HuH-7.5 (cell line): Measurements from ENCODE around the gene CHRNB1.
A peak's percentile ranks its signal among the peaks of the same experiment; 100 is the strongest.
"Not testable (repeated sequence)": the region's sequence is repeated elsewhere in the genome, so short reads cannot be mapped to it uniquely, and the experiment has no call there.

Experiments
- DNase-seq: peaks from one replicate; pipeline ENCODE4 v3.0.0; 2011; ENCODE audit warnings: low spot score

Gene CHRNB1

DNA sequence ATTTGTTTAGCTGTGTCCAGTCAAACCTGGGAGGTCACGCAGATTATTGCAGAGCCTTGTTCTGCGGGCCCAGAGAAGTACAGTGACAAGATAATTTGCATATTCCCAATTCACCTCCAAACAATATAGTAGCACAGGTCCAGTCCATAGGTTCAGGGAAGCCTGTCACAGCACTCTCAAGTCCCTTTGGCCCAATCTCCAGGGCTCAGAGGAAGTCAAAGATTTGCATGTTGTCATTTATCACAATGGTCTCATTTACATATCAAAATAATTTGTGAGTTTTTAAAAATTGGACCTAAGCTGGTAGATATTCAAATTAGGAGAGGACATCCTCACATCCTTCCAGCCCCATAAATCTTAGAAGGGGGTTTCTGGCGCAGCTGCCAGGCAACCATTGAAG is 22.6 kb downstream of the CHRNB1 start:
- DNase-seq = no peak

DNA sequence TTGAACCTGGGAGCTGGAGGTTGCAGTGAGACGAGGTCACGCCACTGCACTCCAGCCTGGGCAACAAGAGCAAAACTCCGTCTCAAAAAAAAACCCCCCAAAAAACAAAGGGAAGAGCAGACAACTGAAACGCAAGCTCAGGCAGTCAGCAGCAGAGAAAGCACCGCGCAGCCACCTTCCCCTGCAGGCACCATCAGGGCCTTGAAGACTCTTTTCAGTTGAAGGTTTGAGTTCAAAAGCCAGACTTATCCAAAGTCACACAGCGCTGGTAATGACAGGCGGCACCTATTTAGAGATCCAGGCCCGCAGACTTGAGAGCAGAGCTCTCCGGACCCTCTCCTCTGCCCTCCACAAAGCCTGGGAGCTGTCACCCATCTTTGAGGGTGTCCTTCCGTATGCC is 23.4 kb downstream of the CHRNB1 start:
- DNase-seq = no peak

DNA sequence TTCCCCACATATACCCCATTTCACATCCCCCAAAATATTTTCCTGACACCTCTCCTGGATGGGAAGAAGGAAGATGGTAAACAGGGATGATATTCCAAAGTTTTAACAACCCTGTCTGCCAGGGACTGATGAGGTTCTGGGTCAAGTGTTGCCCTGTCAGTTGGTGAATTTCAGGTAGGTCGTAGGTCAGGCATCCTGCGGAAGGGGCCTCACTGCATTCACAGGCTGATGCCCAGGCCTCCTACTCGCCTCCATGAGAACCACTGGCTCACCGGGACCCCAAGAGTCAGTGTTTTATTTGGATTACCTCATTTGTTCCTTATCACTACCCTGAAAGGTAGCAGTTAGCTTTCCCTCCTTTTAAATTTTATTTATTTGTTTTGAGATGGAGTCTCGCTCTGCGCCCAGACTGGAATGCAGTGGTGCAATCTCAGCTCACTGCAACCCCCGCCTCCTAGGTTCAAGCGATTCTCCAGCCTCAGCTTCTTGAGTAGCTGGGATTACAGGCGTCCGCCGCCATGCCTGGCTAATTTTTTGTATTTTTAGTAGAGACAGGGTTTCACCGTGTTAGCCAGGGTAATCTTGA is 24.0 kb downstream of the CHRNB1 start:
- DNase-seq = no peak

DNA sequence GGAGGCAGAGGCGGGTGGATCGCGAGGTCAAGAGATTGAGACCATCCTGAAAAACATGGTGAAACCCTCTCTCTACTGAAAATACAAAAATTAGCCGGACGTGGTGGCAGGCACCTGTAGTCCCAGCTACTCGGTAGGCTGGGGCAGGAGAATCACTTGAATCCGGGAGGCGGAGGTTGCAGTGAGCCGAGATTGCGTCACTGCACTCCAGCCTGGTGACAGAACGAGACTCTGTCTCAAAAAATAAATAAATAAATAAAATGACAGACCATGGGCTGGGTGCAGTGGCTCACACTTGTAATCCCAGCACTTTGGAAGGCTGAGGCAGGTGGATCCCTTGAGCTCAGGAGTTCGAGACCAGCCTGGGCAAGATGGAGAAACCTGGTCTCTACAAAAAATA is 25.0 kb downstream of the CHRNB1 start:
- DNase-seq = not testable (repeated sequence)

DNA sequence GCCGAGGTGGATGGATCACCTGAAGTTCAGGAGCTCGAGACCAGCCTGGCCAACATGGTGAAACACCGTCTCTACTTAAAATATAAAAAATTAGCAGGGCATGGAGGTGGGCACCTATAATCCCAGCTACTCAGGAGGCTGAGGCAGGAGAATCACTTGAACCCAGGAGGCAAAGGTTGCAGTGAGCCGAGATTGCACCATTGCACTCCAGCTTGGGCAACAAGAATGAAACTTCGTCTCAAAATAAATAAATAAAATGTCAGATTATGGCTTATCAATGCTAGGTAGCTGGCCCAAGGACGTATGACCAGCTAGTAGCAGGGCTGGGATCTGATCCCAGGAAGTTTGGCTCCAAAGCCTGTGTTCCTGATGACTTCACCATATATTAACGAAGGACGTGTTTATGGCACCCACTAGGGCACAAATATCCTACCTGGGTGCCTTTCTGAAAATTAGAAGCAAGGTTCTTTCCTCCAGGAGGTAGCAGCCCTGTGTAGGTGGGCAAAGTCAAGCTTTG is 25.7 kb downstream of the CHRNB1 start:
- DNase-seq = not testable (repeated sequence)

DNA sequence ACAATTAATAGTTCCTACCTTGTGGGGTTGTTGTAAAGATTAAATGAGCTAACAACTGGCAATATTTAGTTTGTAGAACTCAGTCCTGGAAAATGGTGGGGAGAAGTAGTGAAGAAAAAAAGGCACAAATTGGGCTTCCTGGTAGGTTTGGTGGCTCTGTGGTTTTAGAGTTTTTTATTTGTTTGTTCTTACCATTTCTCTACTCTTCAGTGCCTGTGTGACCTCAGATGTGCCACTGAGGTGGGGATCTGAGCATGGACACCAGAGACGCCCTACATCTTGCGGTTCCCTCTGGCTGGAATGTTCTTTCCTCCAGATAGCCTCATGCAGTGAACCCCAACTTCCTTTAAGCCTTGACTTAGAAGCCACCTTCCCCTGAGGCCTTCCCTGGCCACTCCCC is 26.9 kb downstream of the CHRNB1 start:
- no peak for DNase-seq

DNA sequence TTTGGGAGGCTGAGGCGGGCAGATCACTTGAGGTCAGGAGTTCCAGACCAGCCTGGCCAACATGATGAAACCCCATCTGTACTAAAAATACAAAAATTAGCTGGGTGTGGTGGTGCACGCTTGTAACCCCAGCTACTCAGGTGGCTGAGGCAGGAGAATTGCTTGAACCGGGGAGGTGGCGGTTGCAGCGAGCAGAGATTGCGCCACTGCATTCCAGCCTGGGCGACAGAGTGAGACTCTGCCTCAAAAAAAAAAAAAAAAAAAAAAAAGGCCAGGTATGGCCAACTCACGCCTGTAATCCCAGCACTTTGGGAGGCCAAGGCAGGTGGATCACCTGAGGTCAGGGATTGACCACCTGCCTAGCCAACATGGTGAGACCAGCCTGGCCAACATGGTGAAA is 29.9 kb downstream of the CHRNB1 start:
- DNase-seq = not testable (repeated sequence)

DNA sequence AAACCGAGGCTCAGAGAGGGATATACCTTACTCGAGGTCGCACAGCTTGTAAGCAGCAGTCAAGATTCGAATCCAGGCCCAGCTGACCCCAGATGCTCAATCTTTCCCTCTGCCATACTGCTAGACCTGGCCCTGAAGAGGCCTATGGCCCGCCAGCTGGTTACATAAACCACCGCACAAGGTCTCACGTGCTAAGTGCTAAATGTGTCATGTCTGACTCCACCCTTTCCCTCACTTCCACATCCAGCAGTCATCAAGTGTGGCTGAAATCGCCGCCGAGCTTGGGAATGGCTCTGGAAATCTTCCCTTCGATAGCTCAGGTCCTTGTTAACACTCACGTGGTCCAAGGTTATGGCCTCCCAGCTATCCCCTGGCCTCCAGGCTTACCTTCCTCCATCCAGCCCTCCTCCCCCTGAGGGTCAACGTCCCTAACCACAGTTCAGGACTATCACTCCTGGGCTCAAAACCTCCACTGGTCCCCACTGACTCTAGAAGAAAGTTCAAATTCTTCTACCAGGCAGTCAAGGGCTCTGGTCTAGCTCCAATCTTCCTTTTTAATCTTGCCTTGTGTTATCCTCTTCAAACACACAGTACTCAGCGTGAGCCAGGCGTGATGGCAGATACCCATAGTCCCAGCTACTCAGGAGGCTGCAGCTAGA is 31.0 kb downstream of the CHRNB1 start:
- DNase-seq = no peak

DNA sequence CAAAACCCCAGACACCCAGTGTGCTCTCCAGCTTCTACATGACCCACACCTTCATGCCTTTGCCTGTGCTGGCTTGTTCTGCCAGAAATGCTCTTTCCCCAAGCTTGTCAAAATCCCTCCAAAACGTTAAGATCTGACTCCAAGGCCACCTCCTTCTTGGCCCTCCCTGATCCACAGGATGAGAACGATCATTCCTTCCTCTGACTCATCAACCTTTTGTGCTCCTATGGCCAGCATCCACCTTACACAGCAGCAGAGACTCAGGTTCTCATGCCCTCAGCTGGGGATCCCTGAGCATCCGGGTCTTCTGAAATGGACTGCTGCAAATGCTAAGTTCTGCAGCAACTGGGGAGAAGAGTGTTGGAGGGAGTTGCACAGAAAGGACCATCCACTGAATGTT is 31.6 kb downstream of the CHRNB1 start:
- DNase-seq = no peak

DNA sequence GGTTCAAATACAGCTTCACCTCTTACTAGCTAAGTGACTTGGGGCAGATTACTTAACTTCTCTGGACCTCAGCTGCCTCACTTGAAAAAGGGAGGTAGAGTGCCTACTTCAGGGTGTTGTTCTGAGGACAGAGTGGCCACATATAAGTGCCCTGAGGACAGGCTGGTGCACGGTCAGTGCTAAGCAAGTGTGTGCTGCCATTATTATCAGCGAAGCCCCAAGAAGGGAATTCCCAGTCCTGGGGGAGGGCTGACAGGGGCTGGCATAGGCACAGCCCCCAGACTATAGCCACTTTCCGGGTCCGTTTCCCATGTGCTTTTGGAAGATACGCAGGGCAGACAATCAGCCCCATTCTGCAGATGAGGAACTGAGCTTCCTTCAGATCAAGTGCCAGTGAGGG is 32.1 kb downstream of the CHRNB1 start:
- no peak for DNase-seq

DNA sequence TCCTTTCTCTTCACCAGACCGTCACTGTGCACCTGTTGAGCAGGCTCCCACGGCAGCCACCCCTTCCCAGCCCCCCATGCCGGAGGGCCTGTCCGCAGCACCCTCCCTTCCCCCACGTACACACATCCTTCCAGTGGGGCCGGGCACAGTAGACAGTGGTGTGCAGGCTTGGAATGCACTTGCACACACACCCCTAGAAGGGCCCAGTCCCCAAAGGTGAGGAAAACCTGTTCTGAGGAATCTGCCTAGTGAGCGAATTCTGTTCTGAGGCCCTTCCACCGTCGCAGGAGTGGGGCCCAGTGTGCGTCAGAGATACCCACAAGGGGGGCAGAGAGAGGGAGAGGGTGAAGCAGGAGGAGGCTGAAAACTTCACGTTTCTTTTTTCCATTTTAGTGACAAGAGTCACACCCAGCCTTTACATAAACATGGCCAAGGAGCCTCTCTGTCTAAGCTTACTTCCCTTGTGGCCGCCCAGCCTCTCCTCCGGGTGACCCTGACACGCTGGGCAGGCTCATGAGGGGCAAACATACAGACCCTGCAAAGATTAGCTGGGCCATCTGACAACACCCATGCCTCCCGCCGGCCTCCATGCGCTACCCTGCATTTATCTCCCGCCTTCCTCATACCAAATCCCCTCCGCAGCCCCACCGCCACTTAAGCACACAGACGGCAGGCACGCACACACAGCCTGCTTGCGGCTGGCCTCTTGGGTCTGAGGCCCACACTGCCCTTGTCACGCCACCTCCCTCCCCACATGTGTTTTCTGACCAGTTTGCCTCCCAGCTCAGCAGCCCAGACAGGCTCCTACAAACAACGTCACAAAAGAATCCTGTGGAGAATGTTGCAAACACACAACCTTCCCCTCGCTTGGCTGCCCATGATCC is 32.8 kb downstream of the CHRNB1 start:
- DNase-seq = no peak

DNA sequence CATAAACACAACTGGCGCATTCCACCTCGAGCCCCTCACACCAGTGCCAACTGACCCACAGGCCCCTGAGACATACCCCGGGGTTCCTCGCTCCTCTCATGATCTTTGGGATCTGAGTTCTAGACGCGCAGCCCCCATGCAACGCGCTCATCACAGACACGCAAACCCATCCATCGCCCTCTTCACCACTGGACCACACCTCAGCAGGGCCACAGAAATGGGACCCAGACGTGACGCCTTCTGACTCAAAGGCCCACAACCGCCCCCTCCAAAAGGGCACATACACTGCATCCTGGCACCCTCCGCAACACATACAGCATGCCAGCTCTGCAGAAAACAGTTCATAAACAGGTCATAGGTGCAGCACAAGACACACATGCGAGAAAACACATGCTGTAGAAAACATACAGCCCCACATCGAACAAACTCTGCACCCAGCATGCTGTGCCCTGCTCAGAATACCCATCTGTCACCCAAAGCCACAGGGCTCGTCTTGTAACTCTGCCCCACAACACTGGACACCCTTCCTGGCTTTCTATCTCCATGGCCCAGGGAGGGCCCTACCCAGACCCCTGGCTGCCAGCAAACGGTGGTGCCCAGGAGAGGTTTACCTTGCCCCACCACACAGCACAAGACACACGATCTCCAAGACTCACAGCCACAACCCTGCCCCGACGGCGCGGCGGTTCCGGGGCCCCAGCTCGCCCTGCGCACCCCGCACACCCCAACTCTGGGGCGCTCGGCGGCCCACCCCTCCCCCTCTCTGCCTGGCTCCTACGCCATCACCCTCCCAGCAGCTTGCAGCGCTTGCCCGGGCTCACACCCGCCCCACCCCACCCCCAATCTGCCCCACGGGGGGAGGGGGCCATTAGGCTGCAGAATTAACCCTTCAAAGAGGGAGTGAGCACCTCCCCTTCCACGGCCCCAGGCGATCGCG is 33.7 kb downstream of the CHRNB1 start:
- DNase-seq = peak; percentile 58

DNA sequence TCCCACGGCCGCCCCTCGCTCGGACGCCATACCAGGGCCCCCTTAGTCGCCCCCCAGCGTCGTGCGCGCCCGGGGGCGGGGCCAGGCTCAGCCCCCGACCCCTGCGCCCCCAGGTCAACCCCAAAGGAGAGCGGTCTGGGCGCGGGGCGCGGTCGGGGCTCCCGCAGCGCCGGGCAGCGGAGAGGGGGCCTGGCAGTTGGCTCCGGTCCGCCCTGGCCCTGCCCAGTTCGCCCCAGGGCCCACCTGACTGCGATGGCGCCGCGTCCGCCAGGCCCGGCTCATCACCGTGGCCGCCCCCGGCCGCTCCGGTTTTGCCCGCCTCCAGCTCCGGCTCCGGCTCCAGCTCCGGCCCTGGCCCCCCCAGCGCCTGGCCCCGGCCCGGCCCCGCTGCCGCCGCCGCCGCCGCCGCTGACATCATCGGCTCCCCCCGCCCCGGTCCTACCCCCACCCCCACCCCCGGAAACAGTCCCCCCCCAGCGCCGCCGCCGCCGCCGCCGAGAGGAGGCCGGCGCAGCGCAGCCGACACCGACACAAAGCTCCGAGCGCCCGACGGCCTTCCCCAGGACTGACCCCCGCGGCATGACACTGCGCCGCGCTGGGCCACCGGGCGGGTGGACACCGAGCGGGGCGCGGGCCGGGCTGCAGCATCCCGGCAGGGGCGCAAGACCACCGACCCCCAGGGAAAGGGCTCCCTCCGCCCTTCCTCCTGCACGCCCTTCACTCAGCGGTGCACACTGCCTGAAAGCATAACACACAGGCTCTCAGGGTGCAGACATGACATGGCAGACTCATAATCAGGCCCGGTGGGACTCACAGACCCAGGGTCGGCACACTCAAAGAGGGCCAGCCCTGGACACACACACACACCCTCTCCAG is 34.6 kb downstream of the CHRNB1 start, which contains the start of gene ZBTB4:
Gene ZBTB4, minus strand, starts transcription at position 419 of the 876 bp plus-strand sequence. CDS start 12,830 bp downstream, outside the sequence.
- DNase-seq = peak; percentile 63

DNA sequence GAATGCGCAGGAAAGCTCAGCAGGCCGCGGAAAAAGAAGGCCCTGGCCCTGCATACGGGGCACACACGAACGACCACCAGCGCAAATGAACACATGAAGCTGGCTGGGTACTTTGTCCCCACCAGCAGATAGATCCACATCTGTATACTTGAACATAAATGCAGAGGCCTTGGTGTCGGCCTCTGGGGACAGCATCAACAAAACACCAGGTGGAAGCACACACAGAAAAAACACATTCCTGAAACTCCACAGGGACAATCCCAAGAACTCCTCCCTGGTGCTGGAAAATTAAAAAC is 35.2 kb downstream of the CHRNB1 start:
- no peak for DNase-seq

DNA sequence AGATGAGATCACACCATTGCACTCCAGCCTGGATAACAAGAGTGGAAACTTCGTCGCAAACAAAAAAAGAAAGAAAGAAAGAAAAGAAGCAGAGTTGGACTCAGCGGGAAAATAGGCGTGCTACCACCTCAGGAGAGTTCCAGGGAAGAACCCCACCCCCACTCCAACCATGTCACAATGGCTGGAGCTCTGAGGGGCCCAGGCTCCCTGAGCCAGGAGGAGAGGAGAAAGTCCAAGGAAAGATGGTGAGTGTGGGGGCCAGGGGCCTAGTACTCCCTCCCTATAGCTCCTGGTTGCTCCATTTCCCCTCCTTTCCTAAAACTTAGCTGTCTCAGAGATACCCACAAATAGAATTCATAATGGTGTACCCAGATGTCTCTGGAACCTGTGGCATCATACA is 36.4 kb downstream of the CHRNB1 start, which contains the start of gene SLC35G6:
Gene SLC35G6, plus strand, starts transcription at position 172 of the 400 bp plus-strand sequence. Its CDS starts 71 bp downstream, at position 243.
- not testable (repeated sequence) for DNase-seq

DNA sequence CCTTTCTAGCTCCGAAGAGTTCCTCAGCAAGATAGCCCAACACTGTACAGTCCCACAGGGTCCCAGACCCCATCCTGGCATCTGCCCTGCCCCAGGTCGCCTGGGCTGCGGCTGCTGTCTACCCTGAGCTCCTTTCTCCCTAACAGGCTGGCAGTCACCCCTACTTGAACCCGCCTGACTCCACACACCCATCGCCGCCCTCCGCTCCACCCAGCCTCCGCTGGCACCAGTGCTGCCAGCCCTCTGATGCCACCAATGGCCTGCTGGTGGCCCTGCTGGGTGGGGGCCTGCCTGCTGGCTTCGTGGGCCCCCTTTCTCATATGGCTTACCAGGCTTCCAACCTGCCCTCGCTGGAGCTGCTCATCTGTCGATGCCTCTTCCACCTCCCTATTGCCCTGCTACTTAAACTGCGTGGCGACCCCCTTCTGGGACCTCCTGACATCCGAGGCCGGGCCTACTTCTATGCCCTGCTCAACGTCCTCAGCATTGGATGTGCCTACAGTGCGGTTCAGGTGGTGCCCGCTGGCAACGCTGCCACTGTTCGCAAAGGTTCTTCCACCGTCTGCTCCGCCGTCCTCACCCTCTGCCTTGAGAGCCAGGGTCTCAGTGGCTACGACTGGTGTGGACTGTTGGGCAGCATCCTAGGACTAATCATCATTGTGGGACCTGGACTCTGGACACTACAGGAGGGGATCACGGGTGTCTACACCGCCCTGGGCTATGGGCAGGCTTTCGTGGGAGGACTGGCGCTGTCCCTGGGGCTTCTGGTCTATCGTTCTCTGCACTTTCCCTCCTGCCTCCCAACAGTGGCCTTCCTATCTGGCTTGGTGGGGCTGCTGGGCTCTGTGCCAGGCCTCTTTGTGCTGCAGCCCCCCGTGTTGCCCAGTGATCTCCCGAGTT is 37.2 kb downstream of the CHRNB1 start:
- not testable (repeated sequence) for DNase-seq

DNA sequence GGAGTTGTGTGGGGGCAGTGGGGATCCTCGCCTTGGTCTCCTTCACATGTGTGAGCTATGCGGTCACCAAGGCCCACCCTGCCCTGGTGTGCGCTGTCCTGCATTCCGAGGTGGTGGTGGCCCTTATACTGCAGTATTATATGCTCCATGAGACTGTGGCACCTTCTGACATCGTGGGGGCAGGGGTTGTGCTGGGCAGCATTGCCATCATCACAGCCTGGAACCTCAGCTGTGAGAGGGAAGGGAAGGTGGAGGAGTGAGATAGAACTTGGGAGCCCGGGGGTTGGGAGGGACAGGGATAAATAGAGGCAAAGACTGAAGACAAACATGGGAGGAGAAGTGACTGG is 37.9 kb downstream of the CHRNB1 start:
- DNase-seq = not testable (repeated sequence)

DNA sequence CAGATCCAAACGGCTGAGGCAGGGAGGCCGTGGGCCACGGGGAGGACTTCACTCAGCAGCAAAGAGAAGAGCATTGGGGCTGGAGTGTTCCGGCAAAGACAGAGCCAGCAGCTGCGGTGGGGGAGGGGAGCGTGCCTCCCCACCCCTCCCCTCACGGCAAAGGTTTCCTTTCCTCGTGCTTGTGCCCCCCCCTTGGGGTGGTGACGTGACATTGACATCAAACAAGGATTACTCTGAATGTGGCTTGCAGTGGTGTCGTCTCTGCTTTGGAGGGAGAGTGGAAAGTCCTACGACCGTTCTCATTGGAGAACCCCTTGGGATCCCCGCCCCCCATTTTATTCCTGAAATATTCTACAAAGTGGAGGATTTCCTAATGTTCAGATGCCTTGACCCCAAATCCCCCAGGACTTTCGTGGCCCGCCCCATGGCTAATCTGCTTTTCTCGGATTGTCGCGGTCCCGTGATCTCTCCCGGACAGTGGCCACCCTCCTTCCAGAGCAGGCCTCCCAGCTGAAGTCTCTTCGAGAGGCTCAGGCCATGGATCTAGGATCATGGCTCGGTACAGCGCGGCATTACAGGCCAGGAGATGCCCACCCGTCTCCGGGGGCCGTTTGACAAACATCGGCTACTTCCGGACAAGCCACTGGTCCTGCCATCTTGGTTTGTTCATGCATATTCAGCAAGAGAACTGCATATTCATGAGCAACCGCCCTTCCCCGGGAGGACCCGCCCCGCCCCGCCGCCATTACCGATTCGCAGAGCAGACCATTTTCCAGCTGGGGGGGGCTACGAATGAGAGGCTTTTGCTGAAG is 38.6 kb downstream of the CHRNB1 start:
- peak; percentile 83 for DNase-seq
